GM18858 (cell line): ENCODE measurements around the gene MLYCD.

Experiments
- ATAC-seq: cut with Tn5 transposase; IDR thresholded peaks from one replicate; pipeline ENCODE4 v1.9.1; 2021; ENCODE audit not compliant: unreplicated experiment

Gene MLYCD

GRCh38 chr16:83954577-83955016 lies 55.7 kb downstream of the MLYCD start:
- no peak for ATAC-seq

DNA sequence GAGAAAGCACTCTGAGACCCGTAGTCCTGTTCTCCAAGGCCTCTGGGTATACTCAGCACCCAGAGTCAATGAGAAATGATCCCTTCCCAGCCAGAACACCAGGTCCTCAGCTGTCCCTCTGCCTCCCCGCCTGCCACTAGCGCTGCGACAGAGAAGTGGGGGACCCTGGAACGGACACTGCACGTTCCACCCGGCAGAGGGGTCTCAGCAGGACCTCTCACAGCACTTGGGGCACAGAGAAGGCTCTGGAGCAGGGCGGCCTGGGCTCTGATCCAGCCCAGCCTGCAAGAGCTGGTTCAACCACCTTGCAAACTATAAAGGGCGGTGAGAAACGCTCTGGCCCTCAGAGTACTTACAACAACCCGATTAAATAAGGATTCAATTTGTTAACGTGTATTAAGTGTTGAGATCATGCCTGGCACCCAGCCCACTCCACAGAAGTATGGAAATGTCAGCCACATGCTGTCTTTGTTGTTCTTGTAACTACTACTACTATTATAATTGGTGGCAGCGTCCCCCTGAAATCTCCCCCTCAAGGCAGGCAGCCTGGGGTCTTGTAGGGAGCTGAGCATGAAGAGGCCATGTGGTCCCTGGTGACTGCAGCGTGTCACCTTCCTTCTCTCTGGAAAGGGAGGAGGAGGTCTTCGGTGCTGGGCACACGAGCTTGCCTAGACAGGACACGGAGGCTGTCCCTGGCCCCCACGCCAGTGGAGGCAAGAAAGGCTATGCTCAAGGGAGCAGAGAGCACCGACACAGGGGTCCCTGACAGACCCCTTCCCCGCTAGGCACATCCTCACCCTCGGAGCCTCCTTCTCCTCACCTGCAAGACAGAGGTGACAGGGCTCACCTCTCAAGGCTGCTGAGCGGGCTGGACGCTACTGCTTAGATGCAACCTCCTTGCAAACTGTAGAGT lies 56.6 kb downstream of the MLYCD start:
- no peak for ATAC-seq

DNA sequence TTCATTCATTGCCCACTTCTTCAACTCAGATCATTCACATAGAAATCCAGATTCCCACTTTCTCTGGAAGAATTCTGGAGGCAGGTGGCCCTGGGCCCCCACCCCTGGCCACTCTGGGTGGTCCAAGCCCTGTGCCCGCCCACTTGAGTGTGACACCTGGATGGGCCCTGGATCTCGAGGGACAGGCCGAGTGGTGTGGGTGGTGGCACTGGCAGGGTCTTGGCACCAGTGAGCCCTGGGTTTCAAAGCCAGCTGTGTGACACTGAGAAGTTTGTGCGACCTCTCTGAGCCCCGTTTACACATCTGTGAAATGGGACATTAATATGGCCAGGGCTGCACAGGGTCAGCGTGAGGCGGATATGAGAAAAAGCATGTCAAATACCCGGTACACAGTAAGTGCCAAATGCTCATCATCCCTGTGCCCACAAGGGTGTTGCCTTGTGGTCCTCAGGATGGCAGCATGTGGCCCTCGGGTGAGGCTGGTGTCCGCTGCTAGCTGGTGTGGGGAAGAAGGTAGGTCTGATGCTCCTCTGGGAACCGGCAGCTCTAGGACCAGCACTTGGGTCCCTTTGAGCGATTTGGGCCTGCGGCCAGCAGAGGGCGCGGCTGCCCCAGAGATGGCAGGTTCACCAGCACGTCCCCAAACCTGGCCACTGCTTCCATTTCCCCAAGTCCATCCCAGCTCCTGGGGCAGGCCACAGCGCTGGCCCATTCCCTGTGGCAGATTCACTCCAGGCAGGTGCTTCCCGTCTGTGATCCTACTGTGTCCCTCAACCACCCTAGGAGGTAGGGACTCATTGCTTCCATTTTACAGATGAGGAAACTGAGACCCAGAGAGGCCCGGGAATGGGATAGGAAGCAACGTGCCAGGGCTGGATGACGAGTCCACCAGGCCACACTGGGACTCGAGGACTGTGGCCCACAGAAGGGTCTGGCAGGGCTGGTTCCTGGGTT lies 57.7 kb downstream of the MLYCD start:
- ATAC-seq = no peak

DNA sequence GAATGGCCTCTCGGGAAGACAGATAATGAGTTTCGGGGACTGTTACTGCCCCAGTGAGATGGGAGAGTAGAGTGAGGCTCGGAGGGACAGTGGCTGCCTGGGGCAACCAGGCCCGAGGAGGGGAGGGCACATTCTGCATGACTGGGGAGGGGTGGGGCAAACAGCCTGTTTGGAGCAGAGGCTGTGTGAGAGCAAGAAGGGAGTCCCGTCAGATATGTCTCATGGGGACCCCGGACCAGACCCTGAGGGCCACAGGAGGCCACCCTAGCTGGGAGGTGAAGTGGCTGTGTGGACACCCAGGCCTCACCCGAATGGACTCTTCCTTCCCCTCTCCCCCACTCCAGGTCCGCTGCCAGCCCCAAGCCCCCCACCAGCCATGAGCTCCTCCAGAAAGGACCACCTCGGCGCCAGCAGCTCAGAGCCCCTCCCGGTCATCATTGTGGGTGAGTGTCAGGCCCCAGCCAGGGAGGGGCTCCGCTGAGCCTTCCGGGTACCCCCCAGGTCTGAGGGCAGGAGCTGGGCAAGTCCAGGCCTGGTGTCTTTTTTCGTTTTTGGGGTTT lies 58.5 kb downstream of the MLYCD start:
- no peak for ATAC-seq

DNA sequence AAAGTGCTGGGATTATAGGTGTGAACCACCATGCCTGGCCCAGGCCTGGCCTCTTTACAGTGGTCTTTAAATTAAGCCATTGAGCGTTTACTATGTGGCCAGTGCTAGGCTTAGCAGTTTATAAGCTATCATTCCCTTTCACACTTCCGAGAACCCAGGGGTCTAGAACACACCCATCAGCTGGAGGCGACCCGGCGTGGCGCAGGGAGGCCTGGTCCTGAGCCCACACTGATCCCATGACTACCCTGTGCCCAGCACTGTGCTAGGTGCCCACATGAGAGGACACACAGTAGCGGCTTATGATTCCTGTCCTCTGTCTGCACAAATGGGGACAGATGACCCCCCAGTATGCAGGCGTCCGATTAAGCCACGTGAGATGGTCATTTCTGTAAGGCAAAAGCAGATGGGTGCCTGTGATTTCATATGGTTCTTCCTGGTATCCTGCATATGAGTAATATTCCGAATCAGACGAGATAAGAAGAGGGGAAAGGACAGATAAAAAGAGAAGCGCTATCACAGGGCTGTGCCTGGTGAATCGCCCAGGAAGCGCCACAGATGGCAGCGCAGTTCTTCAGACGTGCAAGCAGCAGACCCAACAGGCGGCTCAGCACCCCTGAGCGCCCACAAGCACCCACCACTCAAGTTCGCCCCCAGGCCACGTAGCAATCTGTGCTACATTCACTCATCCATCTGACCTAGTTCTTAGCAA lies 59.4 kb downstream of the MLYCD start:
- ATAC-seq = no peak

DNA sequence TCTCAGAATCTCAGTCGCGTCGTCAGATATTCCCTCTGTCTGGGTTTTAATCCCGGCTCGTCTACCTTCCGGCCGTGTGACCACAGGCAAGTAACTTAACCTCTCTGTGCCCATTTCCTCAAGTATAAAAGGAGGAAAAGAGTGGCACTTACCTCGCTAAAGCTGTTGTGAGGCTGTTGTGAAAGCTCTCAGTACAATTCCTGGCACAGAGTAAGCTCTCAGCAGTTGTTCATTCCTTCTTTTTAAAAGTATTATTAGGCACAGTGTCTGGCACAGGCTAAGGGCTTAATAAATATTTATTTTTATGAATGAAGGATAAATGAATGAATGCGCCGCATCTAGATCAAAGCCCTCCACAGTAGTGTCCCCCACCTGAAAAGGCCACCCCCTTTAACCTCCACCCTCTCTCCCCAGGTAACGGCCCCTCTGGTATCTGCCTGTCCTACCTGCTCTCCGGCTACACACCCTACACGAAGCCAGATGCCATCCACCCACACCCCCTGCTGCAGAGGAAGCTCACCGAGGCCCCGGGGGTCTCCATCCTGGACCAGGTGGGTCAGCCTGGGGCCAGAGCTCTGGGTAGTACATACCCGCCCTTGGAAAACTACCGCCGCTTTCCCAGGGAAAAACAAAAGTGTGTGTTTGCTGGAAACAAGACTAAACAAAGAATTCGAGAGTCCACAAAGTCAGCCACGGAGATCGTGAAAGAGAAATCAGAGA lies 60.1 kb downstream of the MLYCD start:
- ATAC-seq = no peak

DNA sequence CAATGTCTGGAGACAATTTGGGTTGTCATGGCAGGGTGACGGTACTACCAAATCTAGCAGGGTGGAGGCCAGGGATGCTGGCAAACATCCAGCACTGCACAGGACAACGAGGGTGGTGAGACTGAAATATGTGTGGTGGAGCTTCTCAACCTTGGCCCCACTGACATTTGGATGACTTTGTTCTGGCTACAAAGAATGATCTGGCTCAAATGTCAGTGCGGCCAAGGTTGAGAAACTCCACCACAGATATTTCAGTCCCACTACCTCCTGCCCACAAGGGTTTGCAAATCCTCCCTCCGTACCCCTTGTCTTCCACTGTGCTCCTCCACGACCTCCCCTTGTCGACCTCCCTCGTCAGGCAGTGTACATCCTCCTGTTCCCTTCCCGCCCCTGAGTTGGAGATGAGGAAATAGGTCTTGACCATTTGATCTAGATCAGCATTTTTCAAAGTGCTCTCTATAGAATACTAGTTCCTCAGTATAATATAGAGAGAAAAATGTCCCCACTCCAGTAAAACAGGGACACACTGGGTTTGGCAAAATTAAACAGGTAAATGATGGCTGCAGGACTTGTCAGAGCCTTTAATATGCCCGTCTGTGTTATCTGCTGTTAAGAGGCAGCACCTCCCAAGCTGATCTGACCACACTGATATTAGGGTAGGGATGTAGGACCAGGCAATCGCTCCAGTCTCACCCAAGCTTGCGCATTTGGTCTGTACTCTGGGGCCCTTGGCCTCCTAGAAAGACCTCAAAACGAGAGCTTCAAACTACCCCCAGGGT lies 60.9 kb downstream of the MLYCD start:
- ATAC-seq = no peak

DNA sequence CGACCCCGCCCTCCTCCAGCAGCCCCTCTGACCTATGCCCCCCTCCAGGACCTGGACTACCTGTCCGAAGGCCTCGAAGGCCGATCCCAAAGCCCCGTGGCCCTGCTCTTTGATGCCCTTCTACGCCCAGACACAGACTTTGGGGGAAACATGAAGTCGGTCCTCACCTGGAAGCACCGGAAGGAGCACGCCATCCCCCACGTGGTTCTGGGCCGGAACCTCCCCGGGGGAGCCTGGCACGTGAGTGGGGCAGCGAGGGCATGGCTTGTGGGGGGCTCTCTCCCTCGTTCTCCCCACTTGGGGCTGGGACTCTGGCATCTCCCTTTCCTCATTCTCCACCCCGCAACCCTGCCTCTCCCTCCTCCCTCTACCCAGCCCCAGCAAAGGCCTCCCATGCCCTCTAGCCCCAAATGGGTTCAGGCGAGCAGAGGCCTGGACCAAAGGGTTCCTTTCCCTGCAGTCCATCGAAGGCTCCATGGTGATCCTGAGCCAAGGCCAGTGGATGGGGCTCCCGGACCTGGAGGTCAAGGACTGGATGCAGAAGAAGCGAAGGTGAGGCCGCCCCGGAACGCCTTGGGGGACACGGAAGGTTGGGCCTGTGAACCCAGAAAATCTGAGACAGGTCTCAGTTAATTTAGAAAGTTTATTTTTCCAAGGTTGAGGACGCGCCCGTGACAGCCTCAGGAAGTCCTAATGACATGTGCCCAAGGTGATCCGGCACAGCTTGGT lies 61.8 kb downstream of the MLYCD start:
- ATAC-seq = no peak

GRCh38 chr16:83961591-83961990 lies 62.7 kb downstream of the MLYCD start:
- no peak for ATAC-seq

DNA sequence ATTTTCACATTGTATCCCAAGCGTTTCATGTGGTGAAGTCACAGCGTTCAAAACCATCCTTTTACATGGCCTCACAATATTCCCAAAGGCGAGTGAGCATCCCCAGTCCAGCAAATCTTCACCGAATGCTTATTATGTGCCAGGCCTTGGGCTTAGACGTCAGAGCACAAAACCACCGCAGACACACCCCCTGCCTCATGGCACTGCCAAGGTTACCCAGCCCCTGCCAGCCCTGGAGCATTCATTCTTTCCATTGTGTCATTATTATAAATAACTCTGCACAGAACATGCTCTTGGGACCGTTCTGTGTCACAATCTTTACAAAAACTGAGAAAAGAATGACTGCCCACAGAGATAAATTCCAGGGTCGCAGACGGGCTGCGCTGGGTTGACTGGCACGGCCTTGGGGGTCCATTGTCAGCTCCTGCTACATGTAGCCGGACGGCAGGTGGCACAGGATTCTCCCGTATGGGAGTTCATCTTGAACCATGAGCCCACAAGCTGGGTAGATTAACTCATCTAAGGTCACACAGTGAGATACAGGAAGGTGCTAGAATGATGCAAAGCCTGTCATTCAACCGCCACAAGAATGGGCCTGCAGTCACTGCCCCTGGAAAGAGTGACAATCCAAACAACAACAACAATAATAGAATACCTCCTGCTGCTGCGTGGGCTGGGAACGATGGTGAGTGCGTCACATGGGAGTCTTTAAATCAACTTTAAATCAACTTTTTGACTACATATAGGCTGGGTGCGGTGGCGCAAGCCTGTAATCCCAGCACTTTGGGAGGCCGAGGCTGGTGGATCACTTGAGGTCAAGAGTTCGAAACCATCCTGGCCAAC lies 64.6 kb downstream of the MLYCD start:
- no peak for ATAC-seq

DNA sequence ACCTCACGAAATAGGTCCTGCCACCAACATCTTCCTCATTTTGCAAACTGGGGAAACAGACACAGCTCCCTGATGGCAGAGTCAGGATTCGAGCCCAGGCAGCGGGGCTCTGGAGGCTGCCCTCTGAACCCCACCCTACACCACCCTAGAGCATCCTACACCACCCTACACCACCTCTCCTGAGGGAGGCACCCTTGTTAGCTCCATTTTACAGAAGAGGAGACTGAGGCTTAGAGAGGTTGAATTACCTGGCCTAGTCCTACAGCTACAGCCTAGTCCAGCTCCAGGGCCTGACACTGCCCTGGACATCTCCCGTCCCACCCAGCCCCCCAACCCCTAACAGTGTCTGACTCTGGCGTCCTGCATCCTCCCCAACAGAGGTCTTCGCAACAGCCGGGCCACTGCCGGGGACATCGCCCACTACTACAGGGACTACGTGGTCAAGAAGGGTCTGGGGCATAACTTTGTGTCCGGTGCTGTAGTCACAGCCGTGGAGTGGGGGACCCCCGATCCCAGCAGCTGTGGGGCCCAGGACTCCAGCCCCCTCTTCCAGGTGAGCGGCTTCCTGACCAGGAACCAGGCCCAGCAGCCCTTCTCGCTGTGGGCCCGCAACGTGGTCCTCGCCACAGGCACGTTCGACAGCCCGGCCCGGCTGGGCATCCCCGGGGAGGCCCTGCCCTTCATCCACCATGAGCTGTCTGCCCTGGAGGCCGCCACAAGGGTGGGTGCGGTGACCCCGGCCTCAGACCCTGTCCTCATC lies 65.9 kb downstream of the MLYCD start:
- ATAC-seq = no peak

DNA sequence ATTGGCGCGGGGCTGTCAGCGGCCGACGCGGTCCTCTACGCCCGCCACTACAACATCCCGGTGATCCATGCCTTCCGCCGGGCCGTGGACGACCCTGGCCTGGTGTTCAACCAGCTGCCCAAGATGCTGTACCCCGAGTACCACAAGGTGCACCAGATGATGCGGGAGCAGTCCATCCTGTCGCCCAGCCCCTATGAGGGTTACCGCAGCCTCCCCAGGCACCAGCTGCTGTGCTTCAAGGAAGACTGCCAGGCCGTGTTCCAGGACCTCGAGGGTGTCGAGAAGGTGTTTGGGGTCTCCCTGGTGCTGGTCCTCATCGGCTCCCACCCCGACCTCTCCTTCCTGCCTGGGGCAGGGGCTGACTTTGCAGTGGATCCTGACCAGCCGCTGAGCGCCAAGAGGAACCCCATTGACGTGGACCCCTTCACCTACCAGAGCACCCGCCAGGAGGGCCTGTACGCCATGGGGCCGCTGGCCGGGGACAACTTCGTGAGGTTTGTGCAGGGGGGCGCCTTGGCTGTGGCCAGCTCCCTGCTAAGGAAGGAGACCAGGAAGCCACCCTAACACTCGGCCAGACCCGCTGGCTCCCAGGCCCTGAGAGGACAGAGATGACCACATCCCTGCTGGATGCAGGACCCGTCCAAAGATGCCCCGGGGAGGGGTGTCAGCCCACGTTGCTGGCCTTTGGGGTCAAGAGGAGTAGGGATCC lies 66.7 kb downstream of the MLYCD start:
- no peak for ATAC-seq

- ATAC-seq = no peak
Observed at GRCh38 chr16:83966153-83966696, 67.3 kb downstream of the MLYCD start.

- ATAC-seq = no peak
Observed at GRCh38 chr16:83967091-83967490, 68.2 kb downstream of the MLYCD start.

DNA sequence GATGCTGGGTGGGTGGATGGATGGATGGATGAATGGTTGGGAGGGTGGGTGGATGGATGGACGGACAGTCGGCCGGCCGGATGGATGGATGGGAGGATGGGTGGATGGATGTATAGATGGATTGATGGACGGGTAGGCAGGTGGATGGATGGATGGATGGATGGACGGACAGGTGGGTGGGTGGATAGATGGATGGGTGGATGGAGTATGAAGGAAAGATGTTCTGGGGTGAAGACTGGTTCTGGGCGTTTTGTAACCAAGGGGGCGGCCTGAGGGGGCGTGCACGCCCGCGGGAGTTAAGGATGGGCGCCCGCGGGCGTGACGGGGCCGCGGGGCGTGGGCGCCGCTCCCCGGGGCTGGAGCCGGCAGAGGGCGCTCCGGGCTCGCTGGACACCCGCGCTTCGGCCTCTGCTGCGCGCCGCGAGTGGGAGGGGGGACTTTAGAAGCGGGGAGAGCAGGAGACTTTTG lies 69.0 kb downstream of the MLYCD start, which contains the start of gene NECAB2:
Gene NECAB2, plus strand, starts transcription at position 407 of the 468 bp plus-strand sequence. CDS start 405 bp downstream, outside the sequence.
- no peak for ATAC-seq

- no peak for ATAC-seq
Observed at GRCh38 chr16:83968306-83968851, 69.5 kb downstream of the MLYCD start.
